ENCODE measurements around the gene CRABP1. TPM values are rescaled to one million over a fixed set of nuclear protein-coding genes. Genes with fewer than 3 reads are reported as not detected.

Gene CRABP1
- total and polyA plus RNA-seq, 10 of the 15 experiments (the other 5 are each of a cell fraction or from before 2014, with no cell fraction given): 0.21 to 0.41 TPM; not detected in 8

DNA sequence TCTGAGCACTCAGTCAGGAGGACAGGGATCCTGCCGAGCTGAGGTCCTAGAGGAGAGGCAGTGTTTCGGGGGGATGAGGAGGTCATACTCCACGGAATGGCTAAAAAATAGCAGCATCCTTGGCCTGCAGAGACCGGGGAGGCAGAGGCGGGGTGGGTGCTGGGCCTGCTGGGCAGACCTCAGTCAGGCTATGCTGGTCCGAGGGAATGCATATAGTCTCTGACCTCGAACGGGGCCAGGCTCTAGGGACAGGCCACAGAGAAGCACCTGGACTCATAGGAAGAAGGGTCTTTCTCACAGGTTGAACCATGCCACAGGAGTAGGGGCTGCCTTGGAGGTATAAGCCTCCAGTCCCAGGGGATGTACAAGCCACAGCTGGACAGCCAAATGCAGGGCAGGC lies 26.8 kb upstream of the CRABP1 start:
- no peaks in the 10 kb centered on the region; the same call in 1 of the 2 replicates for H3K4me1 ChIP-seq (ENCODE audit: control insufficient read depth, insufficient read depth, low read length)
- POLR2A ChIA-PET: no interaction called here
- 15% methylated on average over 8 of the region's 8 CpGs for WGBS (ENCODE audit: insufficient coverage, insufficient replicate concordance, low lambda C conversion rate, missing lambda C conversion rate)
- TF ChIP-seq NR2C2 (IDR thresholded peaks at IDR 0.05; ENCODE audit: borderline replicate concordance, control insufficient read depth, insufficient read length, low read depth) (no peak), RBBP5 (conservative IDR thresholded peaks at IDR 0.05) (no peak), TBL1XR1 (IDR thresholded peaks at IDR 0.05; ENCODE audit: low read depth, low read length) (no peak), IKZF1 (conservative IDR thresholded peaks at IDR 0.05) (no peak), SREBF2 (IDR thresholded peaks at IDR 0.05; ENCODE audit: low read length) (no peak), TARDBP (IDR thresholded peaks at IDR 0.05; ENCODE audit: borderline replicate concordance) (no peak), CHD2 (IDR thresholded peaks at IDR 0.05; ENCODE audit: borderline replicate concordance, low read depth, low read length) (no peak), SMARCA5 (IDR thresholded peaks at IDR 0.05) (no peak), ZSCAN29 (IDR thresholded peaks at IDR 0.05) (no peak), MTA2 (IDR thresholded peaks at IDR 0.05; ENCODE audit: low read depth) (no peak), RAD21 (IDR thresholded peaks at IDR 0.05; ENCODE audit: insufficient read depth, low read depth, low read length) (no peak)
- TF ChIP-seq, protein P1, sequence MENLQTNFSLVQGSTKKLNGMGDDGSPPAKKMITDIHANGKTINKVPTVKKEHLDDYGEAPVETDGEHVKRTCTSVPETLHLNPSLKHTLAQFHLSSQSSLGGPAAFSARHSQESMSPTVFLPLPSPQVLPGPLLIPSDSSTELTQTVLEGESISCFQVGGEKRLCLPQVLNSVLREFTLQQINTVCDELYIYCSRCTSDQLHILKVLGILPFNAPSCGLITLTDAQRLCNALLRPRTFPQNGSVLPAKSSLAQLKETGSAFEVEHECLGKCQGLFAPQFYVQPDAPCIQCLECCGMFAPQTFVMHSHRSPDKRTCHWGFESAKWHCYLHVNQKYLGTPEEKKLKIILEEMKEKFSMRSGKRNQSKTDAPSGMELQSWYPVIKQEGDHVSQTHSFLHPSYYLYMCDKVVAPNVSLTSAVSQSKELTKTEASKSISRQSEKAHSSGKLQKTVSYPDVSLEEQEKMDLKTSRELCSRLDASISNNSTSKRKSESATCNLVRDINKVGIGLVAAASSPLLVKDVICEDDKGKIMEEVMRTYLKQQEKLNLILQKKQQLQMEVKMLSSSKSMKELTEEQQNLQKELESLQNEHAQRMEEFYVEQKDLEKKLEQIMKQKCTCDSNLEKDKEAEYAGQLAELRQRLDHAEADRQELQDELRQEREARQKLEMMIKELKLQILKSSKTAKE (IDR thresholded peaks at IDR 0.05; ENCODE audit: low read depth, poor library complexity, severe bottlenecking): no peak
- TF ChIP-seq, protein P2, sequence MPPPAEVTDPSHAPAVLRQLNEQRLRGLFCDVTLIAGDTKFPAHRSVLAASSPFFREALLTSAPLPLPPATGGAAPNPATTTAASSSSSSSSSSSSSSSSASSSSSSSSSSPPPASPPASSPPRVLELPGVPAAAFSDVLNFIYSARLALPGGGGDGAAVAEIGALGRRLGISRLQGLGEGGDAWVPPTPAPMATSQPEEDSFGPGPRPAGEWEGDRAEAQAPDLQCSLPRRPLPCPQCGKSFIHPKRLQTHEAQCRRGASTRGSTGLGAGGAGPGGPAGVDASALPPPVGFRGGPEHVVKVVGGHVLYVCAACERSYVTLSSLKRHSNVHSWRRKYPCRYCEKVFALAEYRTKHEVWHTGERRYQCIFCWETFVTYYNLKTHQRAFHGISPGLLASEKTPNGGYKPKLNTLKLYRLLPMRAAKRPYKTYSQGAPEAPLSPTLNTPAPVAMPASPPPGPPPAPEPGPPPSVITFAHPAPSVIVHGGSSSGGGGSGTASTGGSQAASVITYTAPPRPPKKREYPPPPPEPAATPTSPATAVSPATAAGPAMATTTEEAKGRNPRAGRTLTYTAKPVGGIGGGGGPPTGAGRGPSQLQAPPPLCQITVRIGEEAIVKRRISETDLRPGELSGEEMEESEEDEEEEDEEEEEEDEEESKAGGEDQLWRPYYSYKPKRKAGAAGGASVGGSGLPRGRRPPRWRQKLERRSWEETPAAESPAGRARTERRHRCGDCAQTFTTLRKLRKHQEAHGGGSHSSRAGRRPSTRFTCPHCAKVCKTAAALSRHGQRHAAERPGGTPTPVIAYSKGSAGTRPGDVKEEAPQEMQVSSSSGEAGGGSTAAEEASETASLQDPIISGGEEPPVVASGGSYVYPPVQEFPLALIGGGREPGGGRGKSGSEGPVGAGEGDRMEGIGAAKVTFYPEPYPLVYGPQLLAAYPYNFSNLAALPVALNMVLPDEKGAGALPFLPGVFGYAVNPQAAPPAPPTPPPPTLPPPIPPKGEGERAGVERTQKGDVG (CRISPR knock-in tag; IDR thresholded peaks at IDR 0.05): no peak
- no peak overlapping the region for H3K4me3 ChIP-seq
- CTCF ChIA-PET: interaction anchor here (0.6 to 13.8 kb wide), 3 partner anchors 12 to 107 kb away, joined by 3 to 175 read pairs (median 8); no protein-coding TSS in a partner anchor
- SMC1A ChIA-PET (ENCODE audit: uncharacterized antibody, unreplicated experiment): interaction anchor here (1.6 kb wide), 1 partner anchor 102 kb away, joined by 4 read pairs; no protein-coding TSS in a partner anchor
- no peaks in the 10 kb centered on the region for H3K36me3 ChIP-seq (ENCODE audit: control insufficient read depth in 2 of 2, insufficient read depth in 2 of 2, low read length in 1 of 2)
- RAD21 ChIA-PET (ENCODE audit: unreplicated experiment): no interaction called here
- H3K9me3 ChIP-seq (replicated peaks; ENCODE audit: control insufficient read depth, insufficient read depth, low read length): no peaks in the 10 kb centered on the region
- intact Hi-C loops (cut with micrococcal nuclease; ENCODE audit: unreplicated experiment): no loop called here
- H2AFZ ChIP-seq (ENCODE audit: control insufficient read depth, low read depth, low read length): no peak overlapping the region
- H3K27me3 ChIP-seq (replicated peaks in 1 of 2; ENCODE audit: control insufficient read depth in 2 of 2, insufficient read depth in 2 of 2, low read length in 1 of 2): no peaks in the 10 kb centered on the region
- no peak for ATAC-seq
- FAIRE-seq: no peak
- H3K9ac ChIP-seq (ENCODE audit: control insufficient read depth, insufficient read depth, low read length): no peak overlapping the region
- no peaks in the 10 kb centered on the region for H4K20me1 ChIP-seq (ENCODE audit: control insufficient read depth, insufficient read depth)
- H3K27ac ChIP-seq (ENCODE audit: control insufficient read depth, insufficient read depth): no peak overlapping the region
- H3K4me2 ChIP-seq (ENCODE audit: control insufficient read depth, insufficient read depth): no peak overlapping the region
- no peak for DNase-seq (ENCODE audit: low read depth, low spot score)
- in situ Hi-C loops (cut with MboI): loop anchor here (10.0 kb wide), 1 partner anchor 101 kb away; no protein-coding TSS in a partner anchor
- BruUV-seq (replicated peaks): no TSS peak
- no peaks in the 10 kb centered on the region for H3K79me2 ChIP-seq (ENCODE audit: control insufficient read depth, insufficient read depth, low read length)

Measured in GM12878 (cell line).